Epithelial cell of proximal tubule (primary cell): ENCODE measurements around the gene RPS6KL1. TPM values are rescaled to one million over a fixed set of nuclear protein-coding genes. Genes with fewer than 3 reads are reported as not detected.

Experiments used
- DNase-seq: peaks from one replicate; pipeline ENCODE4 v3.0.0-alpha.2; 2011; ENCODE audit warnings: low read depth
- H3K4me3 ChIP-seq: 2 replicates; pipeline ENCODE4 v1.5.1; 2011; ENCODE audit warnings: low read depth, mild to moderate bottlenecking, low read length
- total RNA-seq: library from RNA; depleted of rRNA; stranded (reverse); fragments of >200 nt; gene quantifications from 2 replicates; pipeline ENCODE4 v1.2.3, GENCODE V29; 2015
- TF ChIP-seq, protein P1 (sequence below): conservative IDR thresholded peaks from 2 replicates; pipeline ENCODE4 v1.5.1; 2012; ENCODE audit warnings: low read depth, mild to moderate bottlenecking, low read length

The RPS6KL1 gene
- total RNA-seq, 1 donor from 2014 or later: 18.7 TPM

- TF ChIP-seq, protein P1, sequence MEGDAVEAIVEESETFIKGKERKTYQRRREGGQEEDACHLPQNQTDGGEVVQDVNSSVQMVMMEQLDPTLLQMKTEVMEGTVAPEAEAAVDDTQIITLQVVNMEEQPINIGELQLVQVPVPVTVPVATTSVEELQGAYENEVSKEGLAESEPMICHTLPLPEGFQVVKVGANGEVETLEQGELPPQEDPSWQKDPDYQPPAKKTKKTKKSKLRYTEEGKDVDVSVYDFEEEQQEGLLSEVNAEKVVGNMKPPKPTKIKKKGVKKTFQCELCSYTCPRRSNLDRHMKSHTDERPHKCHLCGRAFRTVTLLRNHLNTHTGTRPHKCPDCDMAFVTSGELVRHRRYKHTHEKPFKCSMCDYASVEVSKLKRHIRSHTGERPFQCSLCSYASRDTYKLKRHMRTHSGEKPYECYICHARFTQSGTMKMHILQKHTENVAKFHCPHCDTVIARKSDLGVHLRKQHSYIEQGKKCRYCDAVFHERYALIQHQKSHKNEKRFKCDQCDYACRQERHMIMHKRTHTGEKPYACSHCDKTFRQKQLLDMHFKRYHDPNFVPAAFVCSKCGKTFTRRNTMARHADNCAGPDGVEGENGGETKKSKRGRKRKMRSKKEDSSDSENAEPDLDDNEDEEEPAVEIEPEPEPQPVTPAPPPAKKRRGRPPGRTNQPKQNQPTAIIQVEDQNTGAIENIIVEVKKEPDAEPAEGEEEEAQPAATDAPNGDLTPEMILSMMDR: no peak
- DNase-seq: no peak
- no peak overlapping the region for H3K4me3 ChIP-seq
These were observed 57.9 kb downstream of the RPS6KL1 start for GRCh38 chr14:74865156-74865555.

- TF ChIP-seq, protein P1: no peak
- DNase-seq: no peak
- no peak overlapping the region for H3K4me3 ChIP-seq
These were observed 58.9 kb downstream of the RPS6KL1 start for GRCh38 chr14:74864198-74864597.

DNA sequence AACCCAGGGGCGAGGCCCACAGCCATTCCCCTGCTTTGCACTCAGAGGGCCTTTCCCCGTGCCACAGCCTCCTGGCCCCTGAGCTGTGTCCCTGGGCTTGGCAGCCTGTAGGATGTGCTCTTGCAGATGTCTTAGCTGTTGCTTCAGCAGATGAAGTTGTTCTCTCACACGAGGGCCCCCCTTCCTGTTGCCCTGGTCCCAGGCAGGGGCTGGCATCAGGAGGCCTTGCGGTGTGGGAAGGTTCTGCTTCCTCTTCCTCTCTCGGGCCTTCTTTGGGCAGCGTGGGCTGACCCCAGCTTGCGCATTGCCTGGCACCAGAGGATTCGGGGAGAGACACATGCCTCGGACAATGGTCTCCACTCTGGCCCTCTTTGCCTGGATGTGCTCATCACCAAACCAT is 59.8 kb downstream of the RPS6KL1 start:
- H3K4me3 ChIP-seq: no peak overlapping the region
- TF ChIP-seq, protein P1: no peak
- DNase-seq: no peak

DNA sequence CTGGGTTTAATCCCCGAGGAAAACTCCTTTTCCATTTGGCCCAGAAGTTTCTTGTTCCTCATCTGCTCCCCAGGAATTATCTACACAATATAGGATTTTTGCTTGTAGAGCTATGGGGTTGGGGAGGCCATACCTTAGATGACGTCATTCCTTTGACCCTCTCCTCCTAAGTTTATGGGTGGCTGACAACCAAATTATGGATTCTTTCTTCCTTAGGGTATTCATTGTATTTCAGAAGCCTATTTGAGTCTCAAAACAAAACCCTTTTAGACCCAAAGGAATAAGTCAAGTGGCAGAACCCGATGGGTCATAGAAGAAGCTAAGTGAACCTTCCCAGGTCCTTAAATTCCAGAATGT is 61.3 kb downstream of the RPS6KL1 start:
- no peak for DNase-seq
- TF ChIP-seq, protein P1: no peak
- no peak overlapping the region for H3K4me3 ChIP-seq

DNA sequence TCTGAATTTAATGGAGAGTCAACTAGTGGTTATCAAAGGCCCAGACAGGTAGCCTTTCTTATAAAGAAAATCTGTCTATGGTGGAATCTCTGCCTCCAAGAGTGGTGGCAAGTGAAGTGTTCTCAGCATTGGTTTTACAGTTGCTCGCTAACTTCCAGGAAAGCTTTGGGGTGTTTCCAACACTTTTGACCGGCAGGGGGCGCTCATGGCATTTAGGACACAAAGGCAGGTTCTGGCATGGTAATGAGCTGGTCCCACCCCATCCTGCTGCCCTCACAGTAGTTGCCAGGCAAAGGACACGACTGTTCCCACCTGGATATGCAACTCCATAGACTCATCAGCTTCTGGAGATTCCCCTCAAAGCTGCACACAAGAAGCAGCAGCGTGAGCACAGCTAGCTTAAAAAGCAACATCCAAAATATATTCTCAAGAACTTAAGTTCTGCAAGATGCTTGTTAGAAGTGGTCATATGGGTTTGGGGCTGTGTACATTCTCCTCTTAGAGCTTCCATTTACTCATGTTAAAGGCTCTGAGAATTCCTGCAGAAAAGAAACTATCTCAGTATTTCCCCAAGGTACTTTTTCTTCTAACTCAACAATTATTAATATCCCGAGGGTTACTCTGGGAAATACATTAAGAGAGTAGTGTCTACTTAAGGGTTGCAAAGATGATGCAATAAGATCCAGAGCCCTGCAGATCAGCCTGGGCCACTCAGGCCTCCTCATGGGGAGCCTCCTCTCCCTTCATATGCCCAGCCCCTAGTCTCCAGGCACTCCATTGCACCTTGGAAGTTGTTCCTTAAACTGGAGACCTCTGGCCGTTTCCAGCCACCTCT is 61.9 kb downstream of the RPS6KL1 start:
- H3K4me3 ChIP-seq: no peak overlapping the region
- TF ChIP-seq, protein P1: peak; percentile 92
- no peak for DNase-seq

DNA sequence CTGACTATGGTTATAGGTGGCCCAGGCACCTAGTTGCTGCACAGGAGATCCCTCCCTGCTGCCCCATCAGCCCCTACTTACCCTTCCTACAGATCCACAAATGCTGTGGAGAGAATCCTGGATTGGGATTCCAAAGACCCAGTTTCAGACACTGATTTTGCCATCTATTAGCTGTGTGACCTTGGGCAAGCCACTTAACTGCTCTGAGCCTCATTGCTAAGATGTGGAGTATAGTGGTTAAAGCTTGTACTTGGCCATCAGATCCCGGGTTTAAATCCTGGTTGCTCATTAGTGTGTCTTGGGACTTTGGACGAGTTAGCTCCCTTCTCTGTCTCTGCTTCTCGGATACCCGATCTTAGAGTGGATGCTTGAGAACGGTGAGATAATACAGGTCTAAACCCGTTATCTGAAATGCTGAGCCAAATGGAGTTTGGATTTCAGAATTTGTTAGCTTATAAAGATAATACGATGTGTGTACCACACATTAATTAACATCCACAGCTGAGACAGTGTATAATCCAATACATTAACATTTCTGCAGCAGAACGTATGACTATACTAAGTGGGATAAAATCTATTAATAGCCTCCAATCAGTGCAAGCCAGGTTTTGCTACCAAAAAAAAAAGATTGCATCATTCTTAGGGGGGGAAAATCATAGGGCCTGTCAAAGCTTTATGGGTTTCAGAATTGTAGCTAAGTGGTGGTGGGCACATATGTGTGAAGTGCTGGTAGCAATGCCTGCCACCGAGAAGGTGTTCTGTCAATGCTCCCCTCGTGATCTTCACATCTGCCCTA is 63.1 kb downstream of the RPS6KL1 start:
- no peak overlapping the region for H3K4me3 ChIP-seq
- no peak for DNase-seq
- TF ChIP-seq, protein P1: no peak
